Heart left ventricle (tissue), 16 donors: Measurements from ENCODE around the gene GPHB5. TPM values are rescaled to one million over a fixed set of nuclear protein-coding genes. Genes with fewer than 3 reads are reported as not detected.

Source experiments
- ATAC-seq, 4 donors: fragments of 200-7000 bp; cut with Tn5 transposase; one replicate each; pipeline ENCODE4 v1.9.1; 2020 to 2022; ENCODE audit warnings: moderate library complexity in 4 of 4, mild to moderate bottlenecking in 3 of 4, moderate number of reproducible peaks in 1 of 4
- DNase-seq, 5 donors: peaks; one replicate each; pipeline ENCODE4 v3.0.0-alpha.2; 2020
- H3K27ac ChIP-seq, 12 donors: fragments of 200-600 bp; sonication (generic) in 4 of 12; one replicate each; pipeline versions ENCODE4 v1.5.0 to v1.8.0; 2016 to 2022; ENCODE audit warnings: mild to moderate bottlenecking in 2 of 12
- H3K27me3 ChIP-seq, 9 donors: fragments of 200-600 bp; sonication (generic) in 2 of 9; one replicate each; pipeline versions ENCODE4 v1.5.1 to v1.8.0; 2016 to 2022; ENCODE audit warnings: mild to moderate bottlenecking in 3 of 9
- H3K36me3 ChIP-seq, 9 donors: fragments of 200-600 bp; sonication (generic) in 2 of 9; one replicate each; pipeline versions ENCODE4 v1.5.0 to v1.8.0; 2018 to 2022; ENCODE audit warnings: mild to moderate bottlenecking in 2 of 9
- H3K4me1 ChIP-seq, 12 donors: fragments of 200-600 bp; sonication (generic) in 4 of 12; one replicate each; pipeline versions ENCODE4 v1.5.0 to v1.8.0; 2016 to 2022; ENCODE audit warnings: mild to moderate bottlenecking in 3 of 12
- H3K4me3 ChIP-seq, 12 donors: fragments of 200-600 bp; sonication (generic) in 4 of 12; one replicate each; pipeline versions ENCODE4 v1.5.0 to v1.8.0; 2017 to 2022; ENCODE audit warnings: mild to moderate bottlenecking in 9 of 12, moderate library complexity in 4 of 12
- H3K9me3 ChIP-seq, 12 donors: fragments of 200-600 bp; sonication (generic) in 4 of 12; one replicate each; pipeline versions ENCODE4 v1.5.0 to v1.8.0; 2016 to 2022; ENCODE audit warnings: mild to moderate bottlenecking in 1 of 12
- CTCF ChIP-seq, 12 donors: fragments of 200-600 bp; sonication (generic) in 4 of 12; IDR thresholded peaks; one replicate each; pipeline versions ENCODE4 v1.5.0 to v1.8.0; 2018 to 2022; ENCODE audit warnings: antibody characterized with exemption in 12 of 12, mild to moderate bottlenecking in 5 of 12
- POLR2A ChIP-seq, 2 donors: fragments of 450-650 bp; IDR thresholded peaks; one replicate each; pipeline ENCODE4 v1.6.1; 2017; ENCODE audit warnings: antibody characterized with exemption in 2 of 2, mild to moderate bottlenecking in 2 of 2, moderate library complexity in 2 of 2
- WGBS, 4 donors: extraction: QIAGEN DNeasy Blood & Tissue Kit in 2 of 4; methylation state at CpG; one replicate each; pipeline versions ENCODE4 v1.1.5 to v1.1.7; 2013 to 2018; 5-methylcytosine and 5-hydroxymethylcytosine counted together
- intact Hi-C, 10 donors: fragments of 100-400 bp; cut with DNase I; formaldehyde crosslinking; loops; one replicate each; pipeline versions ENCODE4 v1.11.1 to v1.14.2; 2022
- polyA plus RNA-seq, 2 donors: library from polyadenylated mRNA; stranded (reverse); fragments of 200-250 nt; gene quantifications; one replicate each; pipeline ENCODE4 v1.2.3, GENCODE V29; 2013
- total RNA-seq, 9 donors: library from RNA; depleted of rRNA in 2 of 9; stranded (reverse); fragments of >200 nt in 2 of 9; fragmentation: NEBNext Ultra II Directional in 3 of 9; extraction: Animal tissue kit (Norgen Biotek cat#: 25700) in 3 of 9; gene quantifications; one replicate each; pipeline versions ENCODE4 v1.1.0 to v1.2.4, GENCODE V29; 2016 to 2023
- donor health status: ischemic (EF 13 %, LVEDD 7.1; RV severe dilation, severe dysfunction).
- donor health status: healthy with polysubstance abuse.
- donor health status: DM: no; HTN: yes; CAD: no.
- donor health status: DM: no; HTN: no; CAD: no.
- donor health status: ischemic (EF 25% LVEDD 6.9; RV normal size, moderate dysfunction).
- donor health status: ischemic (EF 25% LVEDD 5.7; RV mildly dilated, moderate dysfunction).
- donor health status: healthy.
- donor health status: DM: yes; HTN: yes; CAD: no.
- donor health status: ischemic (EF 35%, LVEDD 5.7; RV mildly dilated, moderate dysfunction).
- donor health status: nonischemic (EF 11% LVEDD 7.7; RV severe dilation, severe dysfunction).
- donor health status: DM: yes; HTN: yes; CAD: no.
- donor health status: PGD.
- donor health status: ischemic (EF 29% LVEDD 5.4; RV normal size, mild dysfunction).
- donor health status: nonischemic (EF 23%, LVEDD 6.1; RV moderate dilation, normal function).

Gene GPHB5
- total and polyA plus RNA-seq, 11 donors, result not detected

GRCh38 chr14:63299351-63300110 lies 19.2 kb downstream of the GPHB5 start:
- TF ChIP-seq CTCF (IDR thresholded peaks at IDR 0.05) (no peak), POLR2A (IDR thresholded peaks at IDR 0.05) (no peak)
- H3K4me1 ChIP-seq, result peaks cover 0 to 15% (median 0%) of the 10 kb centered on the region in 12 donors
- ATAC-seq (no peak), DNase-seq (no peak)
- no peaks in the 10 kb centered on the region for H3K27me3 ChIP-seq
- H3K36me3 ChIP-seq, result no peaks in the 10 kb centered on the region
- WGBS, 4 donors, result 68 to 74% (median 70%) methylated on average over 6 of the region's 6 CpGs
- H3K27ac ChIP-seq, result no peak overlapping the region
- peaks cover 0 to 9% (median 0%) of the 10 kb centered on the region in 12 donors for H3K9me3 ChIP-seq
- intact Hi-C loops, result no loop called here
- H3K4me3 ChIP-seq, result no peak overlapping the region

- peaks cover 0 to 15% (median 0%) of the 10 kb centered on the region in 12 donors for H3K4me1 ChIP-seq
- peaks cover 0 to 15% (median 0%) of the 10 kb centered on the region in 12 donors for H3K9me3 ChIP-seq
- no peak for TF ChIP-seq CTCF (IDR thresholded peaks at IDR 0.05)
- no peak for TF ChIP-seq POLR2A (IDR thresholded peaks at IDR 0.05)
- peak overlapping the region in 1 of 12 donors; percentile 40 for H3K27ac ChIP-seq
- no peak for DNase-seq
- H3K36me3 ChIP-seq, result peaks cover 0 to 13% (median 8%) of the 10 kb centered on the region in 9 donors
- no peak for ATAC-seq
- no peak overlapping the region for H3K4me3 ChIP-seq
- intact Hi-C loops, result no loop called here
- H3K27me3 ChIP-seq, result no peaks in the 10 kb centered on the region
- WGBS, 4 donors, result 89 to 92% (median 91%) methylated on average over 4 of the region's 4 CpGs
These were observed 21.2 kb downstream of the GPHB5 start for GRCh38 chr14:63297372-63298063.

DNA sequence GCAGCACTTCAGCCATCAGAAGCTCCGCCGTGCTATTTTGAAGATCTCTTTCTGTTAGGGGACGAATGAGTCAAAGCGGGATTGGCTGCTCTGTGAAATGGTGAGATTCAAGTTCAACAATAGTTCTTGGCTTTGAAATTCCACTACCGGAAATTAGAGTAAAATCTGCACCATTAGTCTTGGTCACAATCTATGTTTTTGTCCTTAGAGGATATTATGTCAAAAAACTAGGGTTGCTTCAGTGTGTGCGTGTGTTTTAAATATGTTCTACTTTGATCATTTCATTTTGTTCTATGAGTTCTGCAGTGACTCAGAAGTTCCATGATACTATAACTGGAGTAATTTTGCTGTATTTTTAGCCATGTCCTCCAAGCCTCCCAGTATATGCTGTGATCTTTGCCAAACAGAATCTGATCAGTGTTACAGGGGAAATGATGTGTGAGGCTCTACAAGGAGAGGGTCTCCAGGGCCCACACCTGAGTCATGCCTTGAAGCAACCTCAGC lies 22.6 kb downstream of the GPHB5 start:
- DNase-seq (no peak), ATAC-seq (peak; percentile 70 to 86 (median 76))
- peaks cover 0 to 11% (median 0%) of the 10 kb centered on the region in 12 donors for H3K4me1 ChIP-seq
- 64 to 78% (median 72%) methylated on average over 6 of the region's 6 CpGs for WGBS, 4 donors
- peak overlapping the region in 10 of 12 donors; percentile 33 to 75 (median 54) for H3K27ac ChIP-seq
- H3K36me3 ChIP-seq, result peaks cover 0 to 27% (median 22%) of the 10 kb centered on the region in 9 donors
- H3K4me3 ChIP-seq, result peak overlapping the region in 4 of 12 donors; percentile 13 to 31 (median 28)
- no peaks in the 10 kb centered on the region for H3K27me3 ChIP-seq
- H3K9me3 ChIP-seq, result peaks cover 0 to 15% (median 0%) of the 10 kb centered on the region in 12 donors
- no peak for TF ChIP-seq POLR2A (IDR thresholded peaks at IDR 0.05)
- intact Hi-C loops, result no loop called here

GRCh38 chr14:63295231-63295685 lies 23.5 kb downstream of the GPHB5 start:
- ATAC-seq (peak in 1 of 4 donors; percentile 67), DNase-seq (no peak)
- Histone ChIP-seq H3K36me3 (peaks cover 0 to 33% (median 30%) of the 10 kb centered on the region in 9 donors), H3K27ac (peak overlapping the region in 10 of 12 donors; percentile 33 to 75 (median 54)), H3K4me1 (peaks cover 0 to 11% (median 0%) of the 10 kb centered on the region in 12 donors), H3K27me3 (no peaks in the 10 kb centered on the region), H3K9me3 (peaks cover 0 to 15% (median 0%) of the 10 kb centered on the region in 12 donors), H3K4me3 (peak overlapping the region in 6 of 12 donors; percentile 9 to 31 (median 20))
- 69 to 78% (median 71%) methylated on average over 8 of the region's 8 CpGs for WGBS, 4 donors
- TF ChIP-seq CTCF (IDR thresholded peaks at IDR 0.05) (no peak), POLR2A (IDR thresholded peaks at IDR 0.05) (no peak)
- intact Hi-C loops, result no loop called here
